ENCODE data around the gene HDAC4.

Gene HDAC4

DNA sequence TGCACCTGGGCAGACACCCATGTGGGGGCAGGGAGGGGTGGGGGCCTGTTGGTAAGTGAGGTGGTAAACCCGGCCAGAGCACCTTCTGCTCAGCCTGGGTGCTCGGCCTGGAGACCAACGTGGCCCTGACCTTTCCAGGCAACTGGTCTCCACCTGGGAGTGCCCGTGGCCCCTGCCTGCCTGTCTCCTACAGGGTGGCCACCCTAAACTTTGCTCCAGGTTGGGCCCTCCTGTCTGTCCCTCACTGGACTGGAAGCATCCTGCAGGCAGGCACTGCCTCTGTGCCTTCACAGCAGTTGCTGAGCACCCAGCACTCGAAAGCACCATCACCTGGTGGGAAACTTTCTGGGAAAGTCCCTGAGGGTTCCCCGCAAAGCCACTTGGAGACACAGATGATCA lies 381.6 kb downstream of the HDAC4 start:
- no peak overlapping the region for H3K9ac ChIP-seq (ENCODE audit: low read length)
- no peaks in the 10 kb centered on the region for H3K4me1 ChIP-seq (ENCODE audit: insufficient read depth, low read length)
- H3K36me3 ChIP-seq (ENCODE audit: insufficient read depth, low read length), result no peaks in the 10 kb centered on the region
- no peak overlapping the region for H3K27ac ChIP-seq (ENCODE audit: low read depth, low read length)
- no peaks in the 10 kb centered on the region for H3K9me3 ChIP-seq (ENCODE audit: low read length)
- no peak overlapping the region for H3K4me3 ChIP-seq (ENCODE audit: low read depth in 1 of 2, low read length in 2 of 2)
- no peaks in the 10 kb centered on the region for H3K27me3 ChIP-seq (ENCODE audit: control insufficient read depth in 1 of 2, insufficient read depth in 2 of 2, low read length in 2 of 2)

DNA sequence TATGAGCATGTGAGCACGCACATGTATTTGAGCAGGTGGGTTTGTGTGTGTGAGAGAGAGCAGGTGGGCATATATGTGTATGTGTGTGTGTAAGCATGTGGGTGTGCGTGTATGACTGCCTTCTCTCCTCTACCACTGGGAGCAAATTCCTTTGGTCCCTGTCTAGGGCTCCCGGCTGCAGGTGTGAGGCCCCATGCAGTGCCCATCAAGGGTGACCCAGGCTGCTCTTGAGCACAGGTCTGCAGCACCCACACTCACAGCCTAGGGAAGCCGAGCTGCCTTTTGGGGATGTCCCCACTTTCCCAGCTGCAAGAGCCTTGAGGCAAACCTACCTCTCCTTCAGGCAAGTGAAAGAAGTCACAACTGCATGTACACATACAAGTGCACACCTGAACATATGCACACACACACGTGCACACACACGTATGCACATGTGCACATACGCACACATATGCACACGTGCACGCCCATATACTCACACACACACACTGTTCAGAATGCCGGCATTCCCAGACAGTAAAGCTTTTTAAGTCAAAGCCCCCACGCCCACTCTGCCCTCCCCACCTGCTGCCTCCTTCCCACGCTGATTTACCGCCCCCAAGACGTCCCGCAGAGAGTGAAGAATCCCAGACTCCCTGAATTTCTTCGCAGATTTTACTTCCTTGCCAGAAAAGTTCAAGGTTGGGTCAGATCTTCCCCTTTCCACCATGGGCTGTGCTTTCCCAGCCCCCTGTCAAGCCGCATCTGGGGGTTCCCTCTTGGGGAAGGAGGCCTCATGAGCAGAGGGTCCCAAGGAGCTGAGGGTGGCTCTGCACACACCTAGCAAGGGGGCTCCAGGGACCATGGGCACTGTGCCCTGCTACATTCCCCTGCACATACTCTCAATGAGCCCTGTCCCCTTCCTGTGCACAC lies 382.3 kb downstream of the HDAC4 start:
- H3K4me3 ChIP-seq (ENCODE audit: low read depth in 1 of 2, low read length in 2 of 2), result no peak overlapping the region
- H3K27me3 ChIP-seq (ENCODE audit: control insufficient read depth in 1 of 2, insufficient read depth in 2 of 2, low read length in 2 of 2), result no peaks in the 10 kb centered on the region
- H3K9me3 ChIP-seq (ENCODE audit: low read length), result no peaks in the 10 kb centered on the region
- no peak overlapping the region for H3K9ac ChIP-seq (ENCODE audit: low read length)
- no peaks in the 10 kb centered on the region for H3K4me1 ChIP-seq (ENCODE audit: insufficient read depth, low read length)
- H3K36me3 ChIP-seq (ENCODE audit: insufficient read depth, low read length), result no peaks in the 10 kb centered on the region
- no peak overlapping the region for H3K27ac ChIP-seq (ENCODE audit: low read depth, low read length)

DNA sequence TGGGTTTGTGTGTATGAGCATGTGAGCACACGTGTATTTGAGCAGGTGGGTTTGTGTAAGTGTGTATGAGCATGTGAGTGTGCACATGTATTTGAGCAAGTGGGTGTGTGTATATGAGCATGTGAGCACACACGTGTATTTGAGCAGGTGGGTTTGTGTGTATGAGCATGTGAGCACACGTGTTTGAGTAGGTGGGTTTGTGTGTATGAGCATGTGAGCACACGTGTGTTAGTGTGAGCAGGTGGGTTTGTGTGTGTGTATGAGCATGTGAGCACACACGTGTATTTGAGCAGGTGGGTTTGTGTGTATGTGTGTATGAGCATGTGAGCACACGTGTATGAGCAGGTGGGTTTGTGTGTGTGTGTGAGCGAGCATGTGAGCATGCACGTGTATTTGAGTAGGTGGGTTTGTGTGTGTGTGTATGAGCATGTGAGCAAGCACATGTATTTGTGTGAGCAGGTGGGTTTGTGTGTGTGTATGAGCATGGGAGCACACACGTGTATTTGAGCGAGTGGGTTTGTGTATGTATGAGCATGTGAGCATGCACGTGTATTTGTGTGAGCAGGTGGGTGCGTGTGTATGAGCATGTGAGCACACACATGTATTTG lies 383.2 kb downstream of the HDAC4 start:
- H3K9ac ChIP-seq (ENCODE audit: low read length), result no peak overlapping the region
- no peaks in the 10 kb centered on the region for H3K4me1 ChIP-seq (ENCODE audit: insufficient read depth, low read length)
- H3K27ac ChIP-seq (ENCODE audit: low read depth, low read length), result no peak overlapping the region
- no peaks in the 10 kb centered on the region for H3K36me3 ChIP-seq (ENCODE audit: insufficient read depth, low read length)
- H3K27me3 ChIP-seq (ENCODE audit: control insufficient read depth in 1 of 2, insufficient read depth in 2 of 2, low read length in 2 of 2), result no peaks in the 10 kb centered on the region
- no peak overlapping the region for H3K4me3 ChIP-seq (ENCODE audit: low read depth in 1 of 2, low read length in 2 of 2)
- no peaks in the 10 kb centered on the region for H3K9me3 ChIP-seq (ENCODE audit: low read length)

DNA sequence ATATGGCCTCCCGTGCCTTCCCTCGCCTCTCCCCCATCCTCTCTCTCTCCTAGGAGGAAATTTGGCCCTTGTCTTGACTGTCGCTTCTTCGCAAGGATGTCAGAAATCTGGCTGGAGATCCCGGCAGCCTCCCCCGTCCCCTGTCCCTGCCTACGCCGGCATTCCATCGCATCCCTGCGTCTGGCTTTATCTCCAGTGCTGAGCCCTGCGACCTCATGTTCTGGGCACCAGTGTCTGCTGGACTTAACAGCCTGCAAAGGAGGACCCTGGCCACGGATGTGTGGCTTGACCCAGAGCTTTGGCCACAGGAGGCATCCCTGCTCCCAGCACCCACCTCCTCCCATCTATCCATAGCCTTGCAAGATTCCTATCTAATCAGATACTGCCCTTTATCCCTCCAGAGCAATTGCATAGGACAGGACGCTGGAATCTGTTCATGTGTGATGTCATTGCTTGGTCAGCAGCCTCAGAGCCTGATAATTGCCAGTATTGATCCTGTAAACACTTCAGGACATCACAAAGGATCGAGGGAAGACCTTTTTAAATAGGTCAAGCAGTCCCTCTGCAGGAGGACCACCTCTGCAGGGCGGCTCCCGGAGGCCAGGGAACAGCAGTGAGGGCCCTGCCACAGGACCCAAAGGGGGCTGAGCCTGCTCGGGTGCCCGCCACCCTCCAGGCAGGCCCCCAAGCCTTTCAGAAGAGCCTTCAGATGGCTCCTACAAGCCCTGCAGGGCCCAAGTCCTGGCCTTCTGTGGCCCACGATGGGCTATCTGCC lies 384.7 kb downstream of the HDAC4 start:
- Histone ChIP-seq H3K4me3 (ENCODE audit: low read depth in 1 of 2, low read length in 2 of 2) (no peak overlapping the region), H3K9ac (ENCODE audit: low read length) (no peak overlapping the region), H3K9me3 (ENCODE audit: low read length) (no peaks in the 10 kb centered on the region), H3K4me1 (ENCODE audit: insufficient read depth, low read length) (no peaks in the 10 kb centered on the region), H3K27me3 (ENCODE audit: control insufficient read depth in 1 of 2, insufficient read depth in 2 of 2, low read length in 2 of 2) (no peaks in the 10 kb centered on the region), H3K36me3 (ENCODE audit: insufficient read depth, low read length) (no peaks in the 10 kb centered on the region), H3K27ac (ENCODE audit: low read depth, low read length) (no peak overlapping the region)

DNA sequence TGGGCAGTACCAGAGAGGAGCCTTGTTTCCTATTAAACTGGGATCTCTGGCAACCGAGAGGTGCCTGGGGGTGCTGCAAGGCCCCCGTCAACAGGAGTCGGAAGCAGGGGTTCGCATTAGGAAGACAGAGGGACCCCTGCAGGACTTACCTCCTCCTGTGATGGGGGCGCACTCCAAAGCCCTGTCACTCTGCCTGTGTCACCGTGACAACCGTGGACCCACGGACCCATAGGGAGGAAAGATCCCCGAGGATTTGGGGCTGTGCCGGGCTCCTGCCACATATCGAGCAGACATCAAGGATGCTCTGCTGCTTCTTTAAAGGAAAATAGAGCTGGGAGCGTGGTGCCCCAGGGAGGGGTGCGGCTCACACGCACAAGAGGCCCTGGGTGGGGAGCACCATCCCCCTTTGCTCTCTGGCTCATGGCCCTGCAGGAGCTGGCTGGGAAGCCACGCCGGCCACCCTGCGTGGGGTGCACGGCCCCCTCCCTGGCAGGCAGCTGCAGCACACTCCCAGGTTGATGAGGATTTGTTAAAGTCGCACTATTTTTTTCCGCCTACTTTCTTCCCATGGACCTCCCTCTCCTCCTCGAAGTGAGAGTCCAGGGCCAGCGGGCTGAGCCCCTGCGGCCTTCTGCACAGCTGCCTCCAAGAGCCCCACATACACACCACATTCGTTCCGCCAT lies 385.5 kb downstream of the HDAC4 start:
- H3K4me1 ChIP-seq (ENCODE audit: insufficient read depth, low read length), result no peaks in the 10 kb centered on the region
- no peaks in the 10 kb centered on the region for H3K9me3 ChIP-seq (ENCODE audit: low read length)
- no peak overlapping the region for H3K4me3 ChIP-seq (ENCODE audit: low read depth in 1 of 2, low read length in 2 of 2)
- no peak overlapping the region for H3K27ac ChIP-seq (ENCODE audit: low read depth, low read length)
- no peak overlapping the region for H3K9ac ChIP-seq (ENCODE audit: low read length)
- H3K27me3 ChIP-seq (ENCODE audit: control insufficient read depth in 1 of 2, insufficient read depth in 2 of 2, low read length in 2 of 2), result no peaks in the 10 kb centered on the region
- no peaks in the 10 kb centered on the region for H3K36me3 ChIP-seq (ENCODE audit: insufficient read depth, low read length)

DNA sequence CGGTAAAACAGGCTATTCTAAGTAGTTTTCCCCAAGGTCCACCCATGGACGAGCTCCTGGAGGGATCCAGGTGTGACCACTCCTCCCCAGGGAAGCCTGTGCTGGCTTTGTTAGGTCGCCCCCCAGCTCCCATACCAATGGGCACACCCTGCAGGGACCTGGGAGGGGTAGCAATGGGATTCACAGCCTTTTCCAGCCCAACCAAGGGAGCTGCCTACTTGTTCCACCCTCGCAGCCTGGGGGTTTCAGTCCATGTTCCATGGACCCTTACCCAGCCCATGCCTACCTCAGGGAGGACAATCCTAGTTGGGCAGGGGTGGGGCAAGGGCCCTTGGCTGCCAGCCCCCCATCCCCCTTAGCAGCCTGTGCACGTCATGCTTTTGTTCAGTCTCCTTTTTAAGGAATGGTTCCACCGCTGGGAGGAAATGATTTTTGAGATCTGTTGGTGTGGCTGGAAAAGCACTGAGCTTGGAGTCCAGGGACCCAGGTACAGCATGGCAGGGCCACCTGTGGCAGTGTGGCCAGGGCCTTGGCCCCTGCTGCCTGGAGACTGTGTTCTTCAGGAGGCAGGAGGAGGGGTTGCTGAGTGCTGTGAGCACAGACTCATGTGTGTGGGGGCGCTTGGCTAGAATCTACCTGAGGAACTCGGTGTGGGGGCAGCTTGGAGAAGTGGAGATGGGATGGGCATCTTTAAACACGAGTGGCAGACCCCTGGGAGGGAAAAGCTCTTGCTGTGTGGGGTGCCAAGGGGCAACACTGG lies 386.2 kb downstream of the HDAC4 start:
- H3K4me3 ChIP-seq (ENCODE audit: low read depth in 1 of 2, low read length in 2 of 2), result no peak overlapping the region
- H3K27me3 ChIP-seq (ENCODE audit: control insufficient read depth in 1 of 2, insufficient read depth in 2 of 2, low read length in 2 of 2), result no peaks in the 10 kb centered on the region
- no peak overlapping the region for H3K9ac ChIP-seq (ENCODE audit: low read length)
- H3K36me3 ChIP-seq (ENCODE audit: insufficient read depth, low read length), result no peaks in the 10 kb centered on the region
- no peaks in the 10 kb centered on the region for H3K4me1 ChIP-seq (ENCODE audit: insufficient read depth, low read length)
- no peaks in the 10 kb centered on the region for H3K9me3 ChIP-seq (ENCODE audit: low read length)
- no peak overlapping the region for H3K27ac ChIP-seq (ENCODE audit: low read depth, low read length)

DNA sequence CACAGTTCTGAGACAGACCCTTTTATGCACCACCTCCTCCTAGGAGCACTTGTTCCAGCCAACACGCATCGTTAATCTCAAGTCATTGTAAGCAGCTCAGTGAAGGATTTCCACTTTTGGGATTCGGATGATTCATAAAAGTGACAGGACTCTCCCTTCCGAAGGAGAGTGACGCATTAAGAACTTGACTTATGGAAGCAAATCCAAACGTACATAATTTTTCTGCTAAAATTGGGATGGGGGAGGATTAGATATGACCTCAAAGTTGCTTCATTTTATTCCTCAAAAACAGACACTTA lies 387.2 kb downstream of the HDAC4 start:
- Histone ChIP-seq H3K27ac (ENCODE audit: low read depth, low read length) (no peak overlapping the region), H3K4me3 (ENCODE audit: low read depth in 1 of 2, low read length in 2 of 2) (no peak overlapping the region), H3K9ac (ENCODE audit: low read length) (no peak overlapping the region), H3K27me3 (ENCODE audit: control insufficient read depth in 1 of 2, insufficient read depth in 2 of 2, low read length in 2 of 2) (no peaks in the 10 kb centered on the region), H3K9me3 (ENCODE audit: low read length) (no peaks in the 10 kb centered on the region), H3K4me1 (ENCODE audit: insufficient read depth, low read length) (no peaks in the 10 kb centered on the region), H3K36me3 (ENCODE audit: insufficient read depth, low read length) (no peaks in the 10 kb centered on the region)

DNA sequence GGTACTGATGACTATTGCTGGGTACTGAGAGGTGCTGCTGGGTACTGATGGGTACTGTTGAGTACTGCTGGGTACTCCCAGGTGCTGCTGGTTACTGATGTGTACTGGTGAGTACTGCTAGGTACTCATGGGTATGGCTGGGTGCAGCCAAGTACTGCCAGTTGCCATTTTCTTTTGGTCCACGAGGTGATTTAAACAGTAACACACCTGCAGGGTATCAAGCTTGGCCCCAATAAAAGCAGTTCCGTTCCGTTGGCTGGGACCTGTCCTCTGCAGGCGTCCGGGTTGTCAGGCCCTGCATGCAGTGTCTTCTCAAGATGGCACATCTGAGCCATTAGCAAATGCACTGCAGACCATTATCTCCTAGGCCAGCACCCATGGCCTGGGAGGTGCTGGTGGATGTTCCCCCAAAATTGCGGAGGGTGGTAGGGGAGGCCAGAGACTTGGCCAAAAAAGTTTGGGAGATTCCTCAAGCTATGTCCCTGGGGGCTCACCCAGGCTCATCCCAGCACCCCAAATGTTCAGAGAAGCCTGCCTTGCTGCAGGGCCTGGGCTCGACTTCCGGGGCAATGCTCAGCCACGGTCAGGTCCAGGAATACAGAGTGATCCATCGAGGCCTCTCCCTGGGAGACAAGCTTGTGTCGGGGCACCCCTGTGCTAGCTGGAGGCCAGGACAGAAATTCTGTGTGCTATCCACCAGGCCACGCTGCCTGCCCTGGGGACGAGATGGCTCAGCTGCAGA lies 387.7 kb downstream of the HDAC4 start:
- no peaks in the 10 kb centered on the region for H3K36me3 ChIP-seq (ENCODE audit: insufficient read depth, low read length)

DNA sequence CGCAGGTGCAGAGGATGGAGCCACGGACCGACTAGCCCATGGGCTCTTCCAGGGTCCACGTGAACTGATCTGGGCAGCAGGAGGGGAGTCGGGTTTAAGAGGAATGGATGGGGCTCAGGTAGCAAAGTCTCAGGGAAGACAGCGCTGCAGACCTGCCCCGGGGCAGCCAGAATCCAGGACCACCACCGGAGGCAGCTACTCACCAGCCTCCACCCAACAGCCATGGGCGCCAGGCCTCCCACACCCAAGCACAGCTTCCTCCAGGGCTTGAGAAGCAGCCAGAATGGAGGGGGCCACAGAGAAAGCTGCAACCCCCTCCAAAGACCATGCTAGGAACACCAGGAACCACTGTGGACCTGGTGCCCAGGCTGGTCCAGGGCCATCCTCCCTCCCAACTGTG lies 388.6 kb downstream of the HDAC4 start:
- Histone ChIP-seq H3K9ac (ENCODE audit: low read length) (no peak overlapping the region), H3K27ac (ENCODE audit: low read depth, low read length) (no peak overlapping the region), H3K9me3 (ENCODE audit: low read length) (no peaks in the 10 kb centered on the region), H3K4me1 (ENCODE audit: insufficient read depth, low read length) (no peaks in the 10 kb centered on the region), H3K36me3 (ENCODE audit: insufficient read depth, low read length) (no peaks in the 10 kb centered on the region), H3K27me3 (ENCODE audit: control insufficient read depth in 1 of 2, insufficient read depth in 2 of 2, low read length in 2 of 2) (no peaks in the 10 kb centered on the region), H3K4me3 (ENCODE audit: low read depth in 1 of 2, low read length in 2 of 2) (no peak overlapping the region)

More for the DNA sequence above, 387.7 kb downstream of the HDAC4 start:
- H3K4me1 ChIP-seq (ENCODE audit: insufficient read depth, low read length), result no peaks in the 10 kb centered on the region
- H3K4me3 ChIP-seq (ENCODE audit: low read depth in 1 of 2, low read length in 2 of 2), result no peak overlapping the region
- H3K27me3 ChIP-seq (ENCODE audit: control insufficient read depth in 1 of 2, insufficient read depth in 2 of 2, low read length in 2 of 2), result no peaks in the 10 kb centered on the region
- H3K9me3 ChIP-seq (ENCODE audit: low read length), result no peaks in the 10 kb centered on the region
- no peak overlapping the region for H3K9ac ChIP-seq (ENCODE audit: low read length)
- no peak overlapping the region for H3K27ac ChIP-seq (ENCODE audit: low read depth, low read length)

DNA sequence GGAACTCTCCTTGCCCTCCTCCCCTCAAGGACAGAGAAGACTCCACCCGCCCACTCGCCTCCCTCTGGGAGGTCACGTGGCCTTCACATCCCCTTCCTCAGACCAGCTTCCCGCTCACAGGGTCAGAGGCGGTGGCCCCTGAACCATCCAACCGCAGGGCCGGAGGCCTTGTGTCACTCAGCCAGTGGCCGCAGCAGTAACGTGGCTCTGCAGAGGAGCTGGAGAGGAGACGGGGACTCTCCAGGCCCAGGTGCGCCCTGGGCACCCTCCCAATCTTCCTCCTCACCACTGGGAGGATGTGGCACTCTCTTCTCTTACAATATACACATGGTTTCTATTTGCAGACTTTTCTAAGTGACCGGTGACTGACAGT lies 391.2 kb downstream of the HDAC4 start:
- Histone ChIP-seq H3K9ac (ENCODE audit: low read length) (no peak overlapping the region), H3K27ac (ENCODE audit: low read depth, low read length) (no peak overlapping the region), H3K27me3 (ENCODE audit: control insufficient read depth in 1 of 2, insufficient read depth in 2 of 2, low read length in 2 of 2) (no peaks in the 10 kb centered on the region), H3K9me3 (ENCODE audit: low read length) (no peaks in the 10 kb centered on the region), H3K36me3 (ENCODE audit: insufficient read depth, low read length) (no peaks in the 10 kb centered on the region), H3K4me1 (ENCODE audit: insufficient read depth, low read length) (no peaks in the 10 kb centered on the region), H3K4me3 (ENCODE audit: low read depth in 1 of 2, low read length in 2 of 2) (no peak overlapping the region)
